ENCODE measurements around the gene RCHY1.
"Not testable (repeated sequence)": the region's sequence is repeated elsewhere in the genome, so short reads cannot be mapped to it uniquely, and the experiment has no call there.

RCHY1 gene

DNA sequence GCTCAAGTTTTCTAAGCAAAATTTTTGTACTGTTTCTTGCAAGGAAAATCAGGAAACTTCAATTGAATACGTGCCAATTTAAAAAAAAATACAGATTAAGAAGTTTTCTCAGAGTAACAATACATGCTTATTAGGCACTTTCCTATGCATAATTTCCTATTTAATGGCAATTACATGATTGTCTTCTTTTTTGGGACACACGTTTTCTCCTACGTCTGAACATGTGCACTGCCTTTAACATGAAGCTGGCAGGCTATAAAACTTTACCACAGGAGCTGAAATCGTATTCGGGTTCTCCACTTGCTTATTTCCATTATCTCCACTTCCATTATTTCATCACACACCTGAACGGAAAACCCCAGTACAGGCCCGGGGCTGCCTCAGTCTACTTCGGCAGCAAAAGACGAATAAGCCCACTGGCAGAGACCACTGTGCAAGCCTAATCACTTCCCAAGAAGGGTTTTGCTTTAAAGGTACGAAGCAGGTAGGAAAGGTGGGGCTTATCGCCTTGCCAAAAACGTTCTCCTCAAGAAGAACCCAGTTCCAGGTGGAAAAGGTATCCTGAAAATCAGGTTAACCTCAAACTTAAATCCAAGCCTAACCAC lies 575 bp downstream of the RCHY1 start:
- Histone ChIP-seq H3F3A (ENCODE audit: insufficient read depth, low read length) (no peaks in the 10 kb centered on the region), H2AFZ (ENCODE audit: low read length) (peak overlapping the region; percentile 39), H3K27me3 (ENCODE audit: insufficient read depth, low read length) (no peaks in the 10 kb centered on the region), H3K27ac (ENCODE audit: low read depth, low read length, poor library complexity, severe bottlenecking) (peak overlapping the region; percentile 92), H4K20me1 (ENCODE audit: insufficient read depth, low read length) (no peaks in the 10 kb centered on the region), H3K4me1 (ENCODE audit: insufficient read depth, low read length, severe bottlenecking) (peaks cover 44% of the 10 kb centered on the region), H3K9me2 (ENCODE audit: low read depth, low read length) (no peaks in the 10 kb centered on the region), H3K79me2 (ENCODE audit: insufficient read depth, low read length) (peaks cover 54% of the 10 kb centered on the region), H3K9me3 (ENCODE audit: low read length) (no peaks in the 10 kb centered on the region), H3K4me3 (ENCODE audit: low read depth, low read length, poor library complexity, severe bottlenecking) (peak overlapping the region; percentile 82), H3K36me3 (ENCODE audit: insufficient read depth, low read length) (peaks cover 32% of the 10 kb centered on the region), H3K4me2 (ENCODE audit: low read length) (peak overlapping the region; percentile 93), H3K9ac (ENCODE audit: low read length) (peak overlapping the region; percentile 86)
- TF ChIP-seq EZH2 (IDR thresholded peaks at IDR 0.05; ENCODE audit: borderline replicate concordance, low read length) (no peak), CTCF (IDR thresholded peaks at IDR 0.05; ENCODE audit: low read length) (no peak)

GRCh38 chr4:75512386-75513211 lies 1.6 kb downstream of the RCHY1 start:
- peak overlapping the region; percentile 36 for H3K27ac ChIP-seq (ENCODE audit: low read depth, low read length, poor library complexity, severe bottlenecking)
- peaks cover 31% of the 10 kb centered on the region for H3K36me3 ChIP-seq (ENCODE audit: insufficient read depth, low read length)
- no peaks in the 10 kb centered on the region for H3F3A ChIP-seq (ENCODE audit: insufficient read depth, low read length)
- no peaks in the 10 kb centered on the region for H3K9me2 ChIP-seq (ENCODE audit: low read depth, low read length)
- H3K4me1 ChIP-seq (ENCODE audit: insufficient read depth, low read length, severe bottlenecking): peaks cover 44% of the 10 kb centered on the region
- no peaks in the 10 kb centered on the region for H3K9me3 ChIP-seq (ENCODE audit: low read length)
- H3K79me2 ChIP-seq (ENCODE audit: insufficient read depth, low read length): peaks cover 54% of the 10 kb centered on the region
- H2AFZ ChIP-seq (ENCODE audit: low read length): no peak overlapping the region
- peak overlapping the region; percentile 86 for H3K9ac ChIP-seq (ENCODE audit: low read length)
- TF ChIP-seq EZH2 (IDR thresholded peaks at IDR 0.05; ENCODE audit: borderline replicate concordance, low read length) (no peak), CTCF (IDR thresholded peaks at IDR 0.05; ENCODE audit: low read length) (no peak)
- H4K20me1 ChIP-seq (ENCODE audit: insufficient read depth, low read length): no peaks in the 10 kb centered on the region
- H3K27me3 ChIP-seq (ENCODE audit: insufficient read depth, low read length): no peaks in the 10 kb centered on the region
- H3K4me2 ChIP-seq (ENCODE audit: low read length): peak overlapping the region; percentile 93
- peak overlapping the region; percentile 82 for H3K4me3 ChIP-seq (ENCODE audit: low read depth, low read length, poor library complexity, severe bottlenecking)

DNA sequence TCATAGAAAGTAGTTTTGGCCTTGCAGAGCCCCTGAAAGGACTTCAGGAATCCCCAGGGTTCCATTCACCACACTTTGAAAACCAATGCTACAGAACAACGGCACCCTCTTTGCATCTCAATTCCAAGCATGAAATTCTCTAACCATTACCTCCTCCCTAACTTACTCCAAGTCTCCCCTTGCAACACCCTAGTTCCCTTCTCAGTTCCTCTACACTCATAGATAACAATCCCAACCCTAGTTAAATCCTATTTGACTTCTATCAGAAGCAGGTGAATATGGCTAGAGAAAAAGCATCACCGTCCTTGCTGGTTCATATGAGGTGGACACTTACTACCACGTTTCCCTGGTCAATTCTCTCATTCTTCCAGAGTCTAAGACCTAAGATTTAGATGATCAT lies 2.4 kb downstream of the RCHY1 start:
- Histone ChIP-seq H3K9me2 (ENCODE audit: low read depth, low read length) (no peaks in the 10 kb centered on the region), H3F3A (ENCODE audit: insufficient read depth, low read length) (no peaks in the 10 kb centered on the region), H3K79me2 (ENCODE audit: insufficient read depth, low read length) (peaks cover 54% of the 10 kb centered on the region), H3K9ac (ENCODE audit: low read length) (peak overlapping the region; percentile 15; the same call in 1 of the 2 replicates), H3K27me3 (ENCODE audit: insufficient read depth, low read length) (no peaks in the 10 kb centered on the region), H2AFZ (ENCODE audit: low read length) (no peak overlapping the region), H4K20me1 (ENCODE audit: insufficient read depth, low read length) (no peaks in the 10 kb centered on the region), H3K9me3 (ENCODE audit: low read length) (no peaks in the 10 kb centered on the region), H3K4me1 (ENCODE audit: insufficient read depth, low read length, severe bottlenecking) (peaks cover 44% of the 10 kb centered on the region), H3K4me2 (ENCODE audit: low read length) (peak overlapping the region; percentile 93), H3K4me3 (ENCODE audit: low read depth, low read length, poor library complexity, severe bottlenecking) (peak overlapping the region; percentile 82), H3K36me3 (ENCODE audit: insufficient read depth, low read length) (peaks cover 32% of the 10 kb centered on the region), H3K27ac (ENCODE audit: low read depth, low read length, poor library complexity, severe bottlenecking) (no peak overlapping the region)
- TF ChIP-seq CTCF (IDR thresholded peaks at IDR 0.05; ENCODE audit: low read length) (no peak), EZH2 (IDR thresholded peaks at IDR 0.05; ENCODE audit: borderline replicate concordance, low read length) (no peak)

DNA sequence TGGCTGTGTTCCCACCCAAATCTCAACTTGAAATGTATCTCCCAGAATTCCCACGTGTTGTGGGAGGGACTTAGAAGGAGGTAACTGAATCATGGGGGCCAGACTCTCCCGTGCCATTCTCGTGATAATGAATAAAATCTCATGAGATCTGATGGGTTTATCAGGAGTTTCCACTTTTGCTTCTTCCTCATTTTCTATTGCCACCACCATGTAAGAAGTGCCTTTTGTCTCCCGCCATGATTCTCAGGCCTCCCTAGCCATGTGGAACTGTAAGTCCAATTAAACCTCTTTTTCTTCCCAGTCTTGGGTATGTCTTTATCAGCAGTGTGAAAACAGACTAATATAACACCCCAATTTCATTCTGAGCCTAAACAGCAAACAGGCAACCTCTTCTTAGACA lies 4.6 kb downstream of the RCHY1 start:
- not testable (repeated sequence) for H2AFZ ChIP-seq (ENCODE audit: low read length); H3K9me3 ChIP-seq (ENCODE audit: low read length); H3K27ac ChIP-seq (ENCODE audit: low read depth, low read length, poor library complexity, severe bottlenecking); H3F3A ChIP-seq (ENCODE audit: insufficient read depth, low read length); H4K20me1 ChIP-seq (ENCODE audit: insufficient read depth, low read length); H3K9ac ChIP-seq (ENCODE audit: low read length); H3K27me3 ChIP-seq (ENCODE audit: insufficient read depth, low read length); H3K4me2 ChIP-seq (ENCODE audit: low read length); H3K4me3 ChIP-seq (ENCODE audit: low read depth, low read length, poor library complexity, severe bottlenecking); H3K9me2 ChIP-seq (ENCODE audit: low read depth, low read length)
- peaks cover 53% of the 10 kb centered on the region for H3K36me3 ChIP-seq (ENCODE audit: insufficient read depth, low read length)
- peaks cover 29% of the 10 kb centered on the region for H3K4me1 ChIP-seq (ENCODE audit: insufficient read depth, low read length, severe bottlenecking)
- peaks cover 54% of the 10 kb centered on the region for H3K79me2 ChIP-seq (ENCODE audit: insufficient read depth, low read length)
